HG03097 (cell line): ENCODE data around the gene CD9.
"Not testable (repeated sequence)": the region's sequence is repeated elsewhere in the genome, so short reads cannot be mapped to it uniquely, and the experiment has no call there.

Source experiments
- ATAC-seq: cut with Tn5 transposase; IDR thresholded peaks from one replicate; pipeline ENCODE4 v1.9.1; 2021; ENCODE audit not compliant: unreplicated experiment, low FRiP score

Gene CD9, protein sequence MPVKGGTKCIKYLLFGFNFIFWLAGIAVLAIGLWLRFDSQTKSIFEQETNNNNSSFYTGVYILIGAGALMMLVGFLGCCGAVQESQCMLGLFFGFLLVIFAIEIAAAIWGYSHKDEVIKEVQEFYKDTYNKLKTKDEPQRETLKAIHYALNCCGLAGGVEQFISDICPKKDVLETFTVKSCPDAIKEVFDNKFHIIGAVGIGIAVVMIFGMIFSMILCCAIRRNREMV

GRCh38 chr12:6200256-6201212 lies at the start of gene CD9:
Gene CD9, plus strand, starts transcription at chr12:6200400. Its CDS starts 100 bp downstream, at chr12:6200500.
- no peak for ATAC-seq

- no peak for ATAC-seq
Observed at GRCh38 chr12:6154730-6155459, 45.3 kb upstream of the CD9 start.

DNA sequence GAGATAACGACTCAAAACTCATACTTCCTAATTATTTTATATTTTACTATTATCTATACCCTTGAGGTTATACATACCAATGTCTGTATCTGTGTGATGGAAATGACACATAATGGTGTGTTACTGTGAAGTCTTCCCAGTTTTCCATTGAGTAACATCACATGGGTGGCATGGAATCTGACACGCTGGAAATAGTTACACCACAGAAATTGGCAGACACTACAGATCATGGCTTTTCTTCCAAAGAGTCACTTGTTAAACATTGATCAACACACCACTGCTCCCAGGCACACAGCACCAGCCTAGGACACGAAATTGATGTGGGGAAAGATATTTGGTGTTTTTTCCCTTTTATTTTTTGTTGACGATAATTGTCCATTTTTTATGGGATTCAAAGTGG lies 42.7 kb upstream of the CD9 start:
- no peak for ATAC-seq

DNA sequence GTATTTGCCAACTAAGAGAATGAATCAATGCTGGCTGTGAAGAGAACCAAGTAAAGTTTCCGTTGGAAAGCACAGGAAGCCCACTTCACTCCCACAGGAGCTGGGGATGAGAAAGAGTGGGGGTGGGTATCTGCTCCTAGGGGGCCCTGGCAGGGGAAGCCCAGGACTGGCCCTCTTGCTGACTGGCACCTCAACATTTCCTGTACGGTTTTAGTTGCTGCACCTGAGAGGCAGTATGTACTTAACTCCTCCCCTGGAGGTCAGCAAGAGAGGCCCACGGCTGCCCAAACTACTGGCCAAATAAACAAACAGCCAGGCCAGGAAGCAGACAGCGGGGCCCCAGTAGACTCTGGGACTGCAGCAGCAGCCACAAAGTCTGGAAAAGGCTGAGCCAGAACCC lies 41.9 kb upstream of the CD9 start:
- no peak for ATAC-seq

DNA sequence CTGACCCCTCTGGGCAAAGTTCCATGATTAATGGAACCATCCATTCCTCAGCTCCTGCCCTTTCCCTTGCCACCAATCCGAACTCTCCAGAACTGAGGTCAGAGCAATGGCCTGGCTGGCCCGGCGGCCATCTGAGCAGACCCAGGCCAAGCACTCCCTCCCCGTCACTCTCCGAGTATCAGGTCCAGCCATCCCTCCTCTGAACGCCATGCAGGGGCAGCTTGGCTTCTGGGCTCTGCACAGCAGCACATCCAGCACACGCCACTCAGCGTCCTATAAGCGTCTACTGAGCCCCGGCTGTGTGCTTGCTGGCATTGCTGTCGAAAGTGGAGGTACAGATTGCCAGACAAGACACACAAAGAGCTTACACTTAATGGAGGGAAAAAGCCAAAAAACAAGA lies 41.5 kb upstream of the CD9 start:
- ATAC-seq = no peak

DNA sequence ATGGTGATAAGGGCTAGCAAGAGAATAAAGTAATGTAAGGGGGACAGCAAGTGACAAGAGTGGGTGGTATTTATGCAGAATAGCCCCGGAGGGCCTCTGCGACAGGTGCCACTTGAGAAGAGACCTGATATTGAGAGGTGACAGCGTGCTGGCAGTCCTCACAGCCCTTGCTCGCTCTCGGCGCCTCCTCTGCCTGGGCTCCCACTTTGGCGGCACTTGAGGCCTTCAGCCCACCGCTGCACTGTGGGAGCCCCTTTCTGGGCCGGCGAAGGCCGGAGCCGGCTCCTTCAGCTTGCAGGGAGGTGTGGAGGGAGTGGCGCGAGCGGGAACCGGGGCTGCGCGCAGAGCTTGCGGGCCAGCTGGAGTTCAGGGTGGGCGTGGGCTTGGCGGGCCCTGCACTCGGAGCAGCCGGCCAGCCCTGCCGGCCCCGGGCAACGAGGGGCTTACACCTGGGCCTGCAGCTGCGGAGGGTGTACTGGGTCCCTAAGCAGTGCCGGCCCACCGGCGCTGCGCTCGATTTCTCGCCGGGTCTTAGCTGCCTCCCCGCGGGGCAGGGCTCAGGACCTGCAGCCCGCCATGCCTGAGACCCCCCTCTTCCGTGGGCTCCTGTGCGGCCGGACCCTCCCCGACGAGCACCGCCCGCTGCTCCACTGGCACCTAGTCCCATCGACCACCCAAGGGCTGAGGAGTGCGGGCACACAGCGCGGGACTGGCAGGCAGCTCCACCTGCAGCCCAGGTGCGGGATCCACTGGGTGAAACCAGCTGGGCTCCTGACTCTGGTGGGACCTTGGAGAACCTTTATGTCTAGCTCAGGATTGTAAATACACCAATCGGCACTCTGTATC lies 40.8 kb upstream of the CD9 start:
- not testable (repeated sequence) for ATAC-seq

GRCh38 chr12:6160049-6160649 lies 40.1 kb upstream of the CD9 start:
- ATAC-seq = not testable (repeated sequence)

DNA sequence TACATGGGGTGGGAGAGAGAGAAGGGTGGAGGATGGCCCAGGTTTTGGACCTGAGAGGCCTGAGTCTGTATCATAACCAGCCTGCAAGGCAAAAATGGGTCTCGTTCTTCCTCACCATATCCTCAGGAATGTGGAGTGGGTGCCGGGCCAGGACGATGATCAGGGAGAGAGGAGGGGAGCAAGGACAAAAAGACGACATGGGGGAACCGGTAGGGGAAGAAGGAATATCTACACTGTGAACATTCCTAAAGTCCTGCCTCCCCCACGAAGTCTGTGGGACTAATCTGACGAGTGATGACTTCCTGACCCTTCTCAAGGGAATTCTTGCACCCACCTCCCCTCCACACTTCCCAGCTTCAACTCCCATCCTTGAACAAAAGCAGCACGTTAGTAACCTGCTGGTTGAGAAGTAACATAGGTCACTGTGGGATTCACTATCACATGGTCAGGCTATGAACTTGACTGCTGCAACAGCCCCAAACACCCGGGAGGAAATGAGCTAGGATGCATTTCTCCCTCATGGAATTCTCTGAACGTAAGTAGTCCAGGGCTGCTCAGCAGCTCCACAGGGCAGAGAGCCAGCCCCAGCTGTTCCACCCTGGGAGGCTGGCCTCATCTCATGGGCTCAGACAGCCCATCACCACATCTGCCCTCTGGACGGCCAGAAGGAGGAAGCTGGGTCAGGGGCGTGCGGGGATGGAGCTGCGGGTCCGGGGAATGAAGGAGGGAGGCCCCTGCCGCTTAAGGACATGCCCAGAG lies 38.9 kb upstream of the CD9 start:
- ATAC-seq = no peak

DNA sequence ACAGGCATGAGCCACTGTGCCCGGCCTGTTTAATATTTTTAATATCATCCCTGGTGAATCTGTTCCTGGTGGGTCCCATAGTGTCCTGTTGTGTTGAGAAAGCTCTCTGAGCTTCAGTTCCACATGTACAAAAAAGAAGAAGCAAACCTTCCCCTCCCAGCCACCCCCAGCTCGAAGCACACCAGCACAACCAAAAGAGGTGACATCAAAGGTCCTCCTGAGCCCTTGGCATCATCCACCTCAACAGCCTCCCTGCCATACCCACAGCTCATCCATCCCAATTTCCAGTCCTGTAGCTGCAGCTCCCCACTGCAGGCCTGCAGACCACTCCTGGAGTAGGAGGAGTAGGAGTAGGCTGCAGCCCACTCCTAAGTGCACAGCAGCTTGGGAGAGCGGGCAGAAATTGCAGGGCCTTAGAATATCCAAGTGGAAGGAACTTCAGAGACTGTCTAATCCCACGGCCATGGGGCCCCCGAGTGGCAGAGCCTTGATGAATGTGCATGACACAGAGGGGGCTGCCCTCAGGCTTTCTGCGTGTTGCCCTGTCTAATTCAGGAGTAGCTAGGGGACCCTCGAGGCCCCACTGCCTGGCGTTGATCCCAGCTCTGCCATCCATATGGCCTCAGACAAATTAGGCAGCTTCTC lies 36.7 kb upstream of the CD9 start:
- ATAC-seq = no peak

DNA sequence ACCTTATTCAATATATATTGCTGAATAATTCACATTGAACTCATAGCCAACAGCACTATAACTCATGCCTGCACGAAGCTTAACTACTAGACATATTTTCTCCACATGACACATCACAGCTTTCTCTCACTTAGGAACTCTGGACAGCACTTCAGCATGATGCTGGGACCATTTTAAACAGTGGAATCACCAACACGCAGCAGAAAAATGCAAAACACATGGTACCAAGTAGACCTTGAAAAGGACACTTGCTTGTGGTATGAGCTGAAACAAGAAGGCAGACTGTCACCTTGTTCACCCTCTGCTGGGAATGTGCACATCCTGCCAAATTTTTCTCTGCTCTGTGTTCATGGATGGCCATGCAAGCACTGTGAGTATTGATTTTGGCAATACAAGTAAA lies 34.8 kb upstream of the CD9 start:
- ATAC-seq = no peak

DNA sequence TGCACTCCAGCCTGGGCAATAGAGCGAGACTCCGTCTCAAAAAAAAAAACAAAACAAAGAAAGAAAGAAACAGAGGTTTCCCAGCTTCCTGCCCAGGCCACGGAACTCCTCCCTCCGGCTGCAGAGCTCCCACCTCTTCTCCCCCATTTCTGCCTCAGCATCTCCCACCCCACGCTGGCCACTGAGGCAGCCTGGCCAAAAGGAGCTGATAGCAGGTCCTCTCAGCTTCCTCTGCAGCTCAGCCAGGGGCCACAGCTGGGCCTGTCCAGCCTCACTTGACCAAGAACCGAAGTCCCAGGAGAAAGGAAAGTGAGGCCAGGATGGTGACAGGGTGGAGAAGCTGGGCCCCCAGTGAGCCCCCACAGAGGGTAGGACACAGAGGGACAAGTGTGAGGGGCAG lies 33.4 kb upstream of the CD9 start:
- no peak for ATAC-seq

GRCh38 chr12:6167327-6168280 lies 32.6 kb upstream of the CD9 start:
- ATAC-seq = no peak

- no peak for ATAC-seq
Observed at GRCh38 chr12:6171409-6172015, 28.7 kb upstream of the CD9 start.

GRCh38 chr12:6172086-6172485 lies 28.1 kb upstream of the CD9 start:
- ATAC-seq = no peak

- no peak for ATAC-seq
Observed at GRCh38 chr12:6172862-6173261, 27.3 kb upstream of the CD9 start.

- ATAC-seq = no peak
Observed at GRCh38 chr12:6177642-6178358, 22.4 kb upstream of the CD9 start.
